Endothelial cell of umbilical vein (primary cell): ENCODE results near the gene FCMR. TPM values are rescaled to one million over a fixed set of nuclear protein-coding genes. Genes with fewer than 3 reads are reported as not detected.

Experiments used
- BruUV-seq: library from RNA; stranded (reverse); fragments of 400-500 nt; replicated peaks from 2 replicates; lab custom pipeline; 2021; lab: Mats Ljungman, UMichigan
- CTCF ChIA-PET: fragments of 300-600, 350-600 bp; sonication (Branson Sonifier 250); formaldehyde crosslinking; loops from one replicate; lab custom pipeline; 2021; ENCODE audit warnings: antibody characterized with exemption, inconsistent platforms; lab: Charles Lee
- POLR2A ChIA-PET: fragments of 300-600, 350-600 bp; sonication (Branson Sonifier 250); formaldehyde crosslinking; loops from one replicate; lab custom pipeline; 2021; ENCODE audit warnings: antibody characterized with exemption, inconsistent platforms; lab: Charles Lee
- DNase-seq: peaks from one replicate; pipeline ENCODE4 v3.0.0-alpha.2; 2011; ENCODE audit warnings: low read depth, low spot score
- FAIRE-seq: peaks from 2 replicates; lab custom pipeline; 2011; peaks lifted over from hg19 to GRCh38; lab: Jason Lieb, UNC
- H2AFZ ChIP-seq: 2 replicates; pipeline ENCODE4 v1.6.0; 2012; ENCODE audit warnings: low read depth, low read length, control low read depth, inconsistent platforms
- H3K27ac ChIP-seq: 2 replicates; pipeline ENCODE4 v1.5.1; 2011; ENCODE audit warnings: low read depth, mild to moderate bottlenecking, control low read depth, low read length, moderate library complexity; ENCODE audit not compliant: insufficient read depth
- H3K27me3 ChIP-seq, 2 experiments: 2 replicates each; pipeline versions ENCODE4 v1.6.0 to v1.6.1; 2011; ENCODE audit warnings: low read length in 2 of 2, mixed read lengths in 1 of 2; ENCODE audit not compliant: control insufficient read depth in 2 of 2, insufficient read depth in 2 of 2
- H3K36me3 ChIP-seq, 2 experiments: 2 replicates in 1 of 2; 3 replicates in 1 of 2; pipeline ENCODE4 v1.5.1; 2011; ENCODE audit warnings: low read length in 2 of 2, mild to moderate bottlenecking in 1 of 2, moderate library complexity in 1 of 2; ENCODE audit not compliant: control insufficient read depth in 2 of 2, insufficient read depth in 2 of 2; ENCODE audit errors: extremely low read depth in 1 of 2
- H3K4me1 ChIP-seq: 3 replicates; pipeline ENCODE4 v1.5.1; 2011; ENCODE audit warnings: mild to moderate bottlenecking, low read length; ENCODE audit not compliant: control insufficient read depth, insufficient read depth; ENCODE audit errors: extremely low read depth
- H3K4me2 ChIP-seq: 2 replicates; pipeline ENCODE4 v1.6.1; 2011; ENCODE audit warnings: low read length, control low read depth, mixed read lengths; ENCODE audit not compliant: insufficient read depth
- H3K4me3 ChIP-seq, 3 experiments: fragments of 200-600 bp in 1 of 3; sonication (generic), shearing (Covaris generic) in 1 of 3; replicated peaks in 1 of 3; 2 replicates each; pipeline ENCODE4 v1.5.1; 2011 to 2016; ENCODE audit warnings: control low read depth in 3 of 3, low read length in 3 of 3, mild to moderate bottlenecking in 2 of 3, inconsistent platforms in 1 of 3, low read depth in 1 of 3, moderate library complexity in 1 of 3; ENCODE audit not compliant: insufficient read depth in 1 of 3
- H3K79me2 ChIP-seq: 2 replicates; pipeline ENCODE4 v1.6.0; 2012; ENCODE audit warnings: low read length, inconsistent platforms; ENCODE audit not compliant: control insufficient read depth, insufficient read depth
- H3K9ac ChIP-seq: replicated peaks from 2 replicates; pipeline ENCODE3; 2011; ENCODE audit warnings: low read length, control low read depth; ENCODE audit not compliant: insufficient read depth; ENCODE audit errors: extremely low read depth
- H3K9me1 ChIP-seq: replicated peaks from 3 replicates; pipeline ENCODE4 v1.6.0; 2011; ENCODE audit warnings: mild to moderate bottlenecking, low read length; ENCODE audit not compliant: control insufficient read depth, insufficient read depth; ENCODE audit errors: extremely low read depth
- H3K9me3 ChIP-seq: replicated peaks from 2 replicates; pipeline ENCODE4 v1.5.1; 2012; ENCODE audit warnings: low read length, inconsistent platforms; ENCODE audit not compliant: control insufficient read depth, insufficient read depth
- H4K20me1 ChIP-seq: replicated peaks from 2 replicates; pipeline ENCODE3; 2011; ENCODE audit warnings: mild to moderate bottlenecking, low read length; ENCODE audit not compliant: control insufficient read depth, insufficient read depth; ENCODE audit errors: extremely low read depth
- CTCF ChIP-seq, 2 donors: IDR thresholded peaks; 1 replicate in 1 of 2; 2 replicates in 1 of 2; pipeline ENCODE4 v1.5.1; 2011; ENCODE audit warnings: low read length in 2 of 2, mild to moderate bottlenecking in 2 of 2, moderate library complexity in 2 of 2, control low read depth in 1 of 2, inconsistent platforms in 1 of 2, low read depth in 1 of 2; ENCODE audit not compliant: insufficient read depth in 1 of 2; ENCODE audit errors: extremely low read depth in 1 of 2
- EZH2 ChIP-seq: IDR thresholded peaks from 2 replicates; pipeline ENCODE4 v1.6.1; 2012; ENCODE audit warnings: borderline replicate concordance, low read depth, mild to moderate bottlenecking, moderate library complexity, low read length, inconsistent platforms; ENCODE audit not compliant: severe bottlenecking
- FOS ChIP-seq: IDR thresholded peaks from 2 replicates; pipeline ENCODE4 v1.6.1; 2011; ENCODE audit warnings: mild to moderate bottlenecking, low read length, moderate library complexity, borderline replicate concordance; ENCODE audit not compliant: insufficient read depth
- GATA2 ChIP-seq: IDR thresholded peaks from 2 replicates; pipeline ENCODE4 v1.7.0; 2011; ENCODE audit warnings: low read depth, mild to moderate bottlenecking, moderate library complexity, mixed read lengths, low read length; ENCODE audit not compliant: insufficient read length, insufficient read depth
- JUN ChIP-seq: IDR thresholded peaks from 2 replicates; pipeline ENCODE4 v1.6.1; 2011; ENCODE audit warnings: borderline replicate concordance, low read depth; ENCODE audit not compliant: insufficient read length, insufficient read depth
- MAX ChIP-seq: IDR thresholded peaks from 2 replicates; pipeline ENCODE4 v1.6.1; 2011; ENCODE audit not compliant: insufficient read depth, insufficient read length
- MYC ChIP-seq: IDR thresholded peaks from one replicate; pipeline ENCODE4 v1.6.1; 2011; ENCODE audit warnings: mild to moderate bottlenecking, low read depth, low read length
- POLR2A ChIP-seq: IDR thresholded peaks from 2 replicates; pipeline ENCODE4 v1.6.1; 2012; ENCODE audit warnings: low read depth, mild to moderate bottlenecking, control low read depth, low read length
- POLR2AphosphoS5 ChIP-seq: IDR thresholded peaks from 2 replicates; pipeline ENCODE4 v1.6.1; 2012; ENCODE audit warnings: low read depth, mild to moderate bottlenecking, control low read depth, low read length, moderate library complexity; ENCODE audit not compliant: insufficient read depth
- dilution Hi-C: fragments of 300-500 bp; cut with MboI; formaldehyde crosslinking; loops from one replicate; pipeline ENCODE4 v1.15.0; 2019; ENCODE audit warnings: low sequenced_read_pairs; ENCODE audit not compliant: extremely low pct_ligation_motif_present
- intact Hi-C: fragments of 100-400 bp; cut with micrococcal nuclease; formaldehyde crosslinking; loops from one replicate; pipeline ENCODE4 v1.10.0; 2022
- polyA plus RNA-seq, 4 experiments: library from polyadenylated mRNA; depleted of rRNA in 3 of 4; stranded (reverse) in 3 of 4; unstranded in 1 of 4; fragments of >200 nt; gene quantifications; 2 replicates each; pipeline versions ENCODE4 v1.2.1 to v1.2.3, GENCODE V29; 2011 to 2012; ENCODE audit warnings: missing spikeins in 1 of 4
- total RNA-seq: library from RNA; stranded (reverse); gene quantifications from 2 replicates; pipeline ENCODE4 v1.2.3, GENCODE V29; 2021

FCMR gene
- total and polyA plus RNA-seq, 2 donors (not counting 3 experiments of a cell fraction or from before 2014, with no cell fraction given) = not detected

GRCh38 chr1:206922524-206922923, 783 bp upstream of the FCMR start:
- POLR2A ChIA-PET = no interaction called here
- no peaks in the 10 kb centered on the region for H3K9me3 ChIP-seq

More at GRCh38 chr1:206922524-206922923, 783 bp upstream of the FCMR start:
- Histone ChIP-seq H3K9ac (no peak overlapping the region), H3K4me1 (no peaks in the 10 kb centered on the region), H3K27ac (no peak overlapping the region), H3K9me1 (no peaks in the 10 kb centered on the region), H2AFZ (no peak overlapping the region), H3K4me2 (no peak overlapping the region), H3K27me3 (no peaks in the 10 kb centered on the region), H3K79me2 (no peaks in the 10 kb centered on the region), H3K36me3 (no peaks in the 10 kb centered on the region), H3K4me3 (no peak overlapping the region), H4K20me1 (no peaks in the 10 kb centered on the region)
- intact Hi-C loops = no loop called here
- FAIRE-seq (no peak), DNase-seq (no peak)
- TF ChIP-seq POLR2AphosphoS5 = no peak
- no peak for TF ChIP-seq EZH2
- TF ChIP-seq FOS = no peak
- TF ChIP-seq MAX = no peak
- no peak for TF ChIP-seq POLR2A
- no peak for TF ChIP-seq GATA2
- no peak for TF ChIP-seq MYC
- no peak for TF ChIP-seq CTCF (IDR thresholded peaks at IDR 0.05; ENCODE audit: extremely low read depth in 1 of 2, insufficient read depth in 1 of 2, low read depth in 1 of 2, low read length in 2 of 2)
- TF ChIP-seq JUN = no peak
- CTCF ChIA-PET = interaction anchor here (1.4 to 2.9 kb wide), 2 partner anchors 10 to 14 kb away, joined by 5 to 13 read pairs; no protein-coding TSS in a partner anchor
- BruUV-seq = no TSS peak
- dilution Hi-C loops = no loop called here
